Measurements from ENCODE around the gene RNASEL. TPM values are rescaled to one million over a fixed set of nuclear protein-coding genes. Genes with fewer than 3 reads are reported as not detected.

RNASEL gene
- total and polyA plus RNA-seq, 2 donors, result 8.4 to 9.8 TPM

GRCh38 chr1:182615468-182616129 lies 26.5 kb upstream of the RNASEL start:
- peaks cover 0 to 1% of the 10 kb centered on the region in 2 donors for H3K9me3 ChIP-seq (ENCODE audit: control insufficient read depth in 2 of 2, insufficient read depth in 1 of 2, low read length in 1 of 2)
- peak overlapping the region in 1 of 2 donors; percentile 82 for H3K27ac ChIP-seq (ENCODE audit: low read depth in 1 of 2, low read length in 1 of 2)
- 4% methylated on average over 11 of the region's 11 CpGs for WGBS
- H3K36me3 ChIP-seq (ENCODE audit: control insufficient read depth in 2 of 2, insufficient read depth in 2 of 2, low read length in 1 of 2), result no peaks in the 10 kb centered on the region
- DNase-seq (ENCODE audit: low read depth in 6 of 9, low spot score in 9 of 9), result peak in 1 of 9 donors; percentile 19
- H3K4me1 ChIP-seq (ENCODE audit: control insufficient read depth in 2 of 2, insufficient read depth in 2 of 2, low read length in 2 of 2), result peaks cover 18 to 36% of the 10 kb centered on the region in 2 donors
- H3K27me3 ChIP-seq (ENCODE audit: control insufficient read depth in 2 of 2, insufficient read depth in 1 of 2, low read length in 1 of 2), result peaks cover 52 to 85% of the 10 kb centered on the region in 2 donors
- H3K4me3 ChIP-seq (ENCODE audit: low read length in 2 of 2), result peak overlapping the region; percentile 28 to 42

- H3K27ac ChIP-seq (ENCODE audit: low read depth in 1 of 2, low read length in 1 of 2), result peak overlapping the region; percentile 10 to 82
- peak in 2 of 9 donors; percentile 35 to 50 for DNase-seq (ENCODE audit: low read depth in 6 of 9, low spot score in 9 of 9)
- peaks cover 53 to 90% of the 10 kb centered on the region in 2 donors for H3K27me3 ChIP-seq (ENCODE audit: control insufficient read depth in 2 of 2, insufficient read depth in 1 of 2, low read length in 1 of 2)
- under 1% methylated on average over 56 of the region's 56 CpGs for WGBS
- H3K4me1 ChIP-seq (ENCODE audit: control insufficient read depth in 2 of 2, insufficient read depth in 2 of 2, low read length in 2 of 2), result peaks cover 18 to 36% of the 10 kb centered on the region in 2 donors
- no peaks in the 10 kb centered on the region for H3K36me3 ChIP-seq (ENCODE audit: control insufficient read depth in 2 of 2, insufficient read depth in 2 of 2, low read length in 1 of 2)
- H3K9me3 ChIP-seq (ENCODE audit: control insufficient read depth in 2 of 2, insufficient read depth in 1 of 2, low read length in 1 of 2), result peaks cover 0 to 1% of the 10 kb centered on the region in 2 donors
- peak overlapping the region; percentile 28 to 42 for H3K4me3 ChIP-seq (ENCODE audit: low read length in 2 of 2)
Observed at GRCh38 chr1:182614796-182615454, 25.9 kb upstream of the RNASEL start.

GRCh38 chr1:182611787-182612186 lies 22.7 kb upstream of the RNASEL start:
- 94% methylated on average over 8 of the region's 8 CpGs for WGBS
- Histone ChIP-seq H3K27ac (ENCODE audit: low read depth in 1 of 2, low read length in 1 of 2) (no peak overlapping the region), H3K4me3 (ENCODE audit: low read length in 2 of 2) (no peak overlapping the region), H3K9me3 (ENCODE audit: control insufficient read depth in 2 of 2, insufficient read depth in 1 of 2, low read length in 1 of 2) (peaks cover 0 to 1% of the 10 kb centered on the region in 2 donors), H3K4me1 (ENCODE audit: control insufficient read depth in 2 of 2, insufficient read depth in 2 of 2, low read length in 2 of 2) (peaks cover 18 to 29% of the 10 kb centered on the region in 2 donors), H3K27me3 (ENCODE audit: control insufficient read depth in 2 of 2, insufficient read depth in 1 of 2, low read length in 1 of 2) (peaks cover 48 to 84% of the 10 kb centered on the region in 2 donors), H3K36me3 (ENCODE audit: control insufficient read depth in 2 of 2, insufficient read depth in 2 of 2, low read length in 1 of 2) (no peaks in the 10 kb centered on the region)
- DNase-seq (ENCODE audit: low read depth in 6 of 9, low spot score in 9 of 9), result no peak

- DNase-seq (ENCODE audit: low read depth in 6 of 9, low spot score in 9 of 9), result no peak
- Histone ChIP-seq H3K4me1 (ENCODE audit: control insufficient read depth in 2 of 2, insufficient read depth in 2 of 2, low read length in 2 of 2) (peaks cover 16 to 25% of the 10 kb centered on the region in 2 donors), H3K36me3 (ENCODE audit: control insufficient read depth in 2 of 2, insufficient read depth in 2 of 2, low read length in 1 of 2) (no peaks in the 10 kb centered on the region), H3K27me3 (ENCODE audit: control insufficient read depth in 2 of 2, insufficient read depth in 1 of 2, low read length in 1 of 2) (peaks cover 45 to 84% of the 10 kb centered on the region in 2 donors), H3K27ac (ENCODE audit: low read depth in 1 of 2, low read length in 1 of 2) (no peak overlapping the region), H3K4me3 (ENCODE audit: low read length in 2 of 2) (no peak overlapping the region), H3K9me3 (ENCODE audit: control insufficient read depth in 2 of 2, insufficient read depth in 1 of 2, low read length in 1 of 2) (peaks cover 0 to 1% of the 10 kb centered on the region in 2 donors)
- 88% methylated on average over 1 of the region's 1 CpG for WGBS
Observed at GRCh38 chr1:182611326-182611725, 22.3 kb upstream of the RNASEL start.

GRCh38 chr1:182610606-182611194 lies 21.6 kb upstream of the RNASEL start:
- no peak for DNase-seq (ENCODE audit: low read depth in 6 of 9, low spot score in 9 of 9)
- Histone ChIP-seq H3K36me3 (ENCODE audit: control insufficient read depth in 2 of 2, insufficient read depth in 2 of 2, low read length in 1 of 2) (no peaks in the 10 kb centered on the region), H3K27ac (ENCODE audit: low read depth in 1 of 2, low read length in 1 of 2) (no peak overlapping the region), H3K4me3 (ENCODE audit: low read length in 2 of 2) (no peak overlapping the region), H3K9me3 (ENCODE audit: control insufficient read depth in 2 of 2, insufficient read depth in 1 of 2, low read length in 1 of 2) (peaks cover 0 to 1% of the 10 kb centered on the region in 2 donors), H3K4me1 (ENCODE audit: control insufficient read depth in 2 of 2, insufficient read depth in 2 of 2, low read length in 2 of 2) (peaks cover 10 to 19% of the 10 kb centered on the region in 2 donors), H3K27me3 (ENCODE audit: control insufficient read depth in 2 of 2, insufficient read depth in 1 of 2, low read length in 1 of 2) (peaks cover 40 to 83% of the 10 kb centered on the region in 2 donors)
- WGBS, result 94% methylated on average over 6 of the region's 6 CpGs

GRCh38 chr1:182608845-182609610 lies 20.0 kb upstream of the RNASEL start:
- Histone ChIP-seq H3K36me3 (ENCODE audit: control insufficient read depth in 2 of 2, insufficient read depth in 2 of 2, low read length in 1 of 2) (no peaks in the 10 kb centered on the region), H3K9me3 (ENCODE audit: control insufficient read depth in 2 of 2, insufficient read depth in 1 of 2, low read length in 1 of 2) (no peaks in the 10 kb centered on the region), H3K4me3 (ENCODE audit: low read length in 2 of 2) (no peak overlapping the region), H3K27me3 (ENCODE audit: control insufficient read depth in 2 of 2, insufficient read depth in 1 of 2, low read length in 1 of 2) (peaks cover 24 to 76% of the 10 kb centered on the region in 2 donors), H3K27ac (ENCODE audit: low read depth in 1 of 2, low read length in 1 of 2) (no peak overlapping the region), H3K4me1 (ENCODE audit: control insufficient read depth in 2 of 2, insufficient read depth in 2 of 2, low read length in 2 of 2) (peaks cover 0 to 8% of the 10 kb centered on the region in 2 donors)
- WGBS, result 93% methylated on average over 9 of the region's 9 CpGs
- no peak for DNase-seq (ENCODE audit: low read depth in 6 of 9, low spot score in 9 of 9)

GRCh38 chr1:182608236-182608635 lies 19.2 kb upstream of the RNASEL start:
- Histone ChIP-seq H3K4me3 (ENCODE audit: low read length in 2 of 2) (no peak overlapping the region), H3K27me3 (ENCODE audit: control insufficient read depth in 2 of 2, insufficient read depth in 1 of 2, low read length in 1 of 2) (peaks cover 16 to 71% of the 10 kb centered on the region in 2 donors), H3K36me3 (ENCODE audit: control insufficient read depth in 2 of 2, insufficient read depth in 2 of 2, low read length in 1 of 2) (no peaks in the 10 kb centered on the region), H3K9me3 (ENCODE audit: control insufficient read depth in 2 of 2, insufficient read depth in 1 of 2, low read length in 1 of 2) (no peaks in the 10 kb centered on the region), H3K4me1 (ENCODE audit: control insufficient read depth in 2 of 2, insufficient read depth in 2 of 2, low read length in 2 of 2) (peaks cover 4 to 13% of the 10 kb centered on the region in 2 donors), H3K27ac (ENCODE audit: low read depth in 1 of 2, low read length in 1 of 2) (no peak overlapping the region)
- WGBS, result 84% methylated on average over 2 of the region's 2 CpGs
- DNase-seq (ENCODE audit: low read depth in 6 of 9, low spot score in 9 of 9), result no peak

GRCh38 chr1:182607566-182607965 lies 18.5 kb upstream of the RNASEL start:
- peaks cover 10 to 69% of the 10 kb centered on the region in 2 donors for H3K27me3 ChIP-seq (ENCODE audit: control insufficient read depth in 2 of 2, insufficient read depth in 1 of 2, low read length in 1 of 2)
- no peak overlapping the region for H3K27ac ChIP-seq (ENCODE audit: low read depth in 1 of 2, low read length in 1 of 2)
- DNase-seq (ENCODE audit: low read depth in 6 of 9, low spot score in 9 of 9), result no peak
- 81% methylated on average over 1 of the region's 1 CpG for WGBS
- no peak overlapping the region for H3K4me3 ChIP-seq (ENCODE audit: low read length in 2 of 2)
- no peaks in the 10 kb centered on the region for H3K9me3 ChIP-seq (ENCODE audit: control insufficient read depth in 2 of 2, insufficient read depth in 1 of 2, low read length in 1 of 2)
- H3K4me1 ChIP-seq (ENCODE audit: control insufficient read depth in 2 of 2, insufficient read depth in 2 of 2, low read length in 2 of 2), result peaks cover 4 to 15% of the 10 kb centered on the region in 2 donors
- no peaks in the 10 kb centered on the region for H3K36me3 ChIP-seq (ENCODE audit: control insufficient read depth in 2 of 2, insufficient read depth in 2 of 2, low read length in 1 of 2)
